Right renal cortex interstitium (tissue), 3 donors: ENCODE measurements around the gene C11orf24. TPM values are rescaled to one million over a fixed set of nuclear protein-coding genes. Genes with fewer than 3 reads are reported as not detected.
"Not testable (repeated sequence)": the region's sequence is repeated elsewhere in the genome, so short reads cannot be mapped to it uniquely, and the experiment has no call there.

ENCODE experiments used
- DNase-seq, 3 donors: peaks; one replicate each; pipeline ENCODE4 v3.0.0-alpha.2; 2013; ENCODE audit warnings: low read depth in 3 of 3, low spot score in 2 of 3
- polyA plus RNA-seq, 3 donors: library from polyadenylated mRNA; unstranded; fragments of 120-200 nt; gene quantifications; one replicate each; pipeline ENCODE4 v1.2.1, GENCODE V29; 2013; ENCODE audit not compliant: insufficient read length in 3 of 3

Gene C11orf24
- polyA plus RNA-seq, 3 donors: 20.3 to 22.0 (median 20.4) TPM

DNA sequence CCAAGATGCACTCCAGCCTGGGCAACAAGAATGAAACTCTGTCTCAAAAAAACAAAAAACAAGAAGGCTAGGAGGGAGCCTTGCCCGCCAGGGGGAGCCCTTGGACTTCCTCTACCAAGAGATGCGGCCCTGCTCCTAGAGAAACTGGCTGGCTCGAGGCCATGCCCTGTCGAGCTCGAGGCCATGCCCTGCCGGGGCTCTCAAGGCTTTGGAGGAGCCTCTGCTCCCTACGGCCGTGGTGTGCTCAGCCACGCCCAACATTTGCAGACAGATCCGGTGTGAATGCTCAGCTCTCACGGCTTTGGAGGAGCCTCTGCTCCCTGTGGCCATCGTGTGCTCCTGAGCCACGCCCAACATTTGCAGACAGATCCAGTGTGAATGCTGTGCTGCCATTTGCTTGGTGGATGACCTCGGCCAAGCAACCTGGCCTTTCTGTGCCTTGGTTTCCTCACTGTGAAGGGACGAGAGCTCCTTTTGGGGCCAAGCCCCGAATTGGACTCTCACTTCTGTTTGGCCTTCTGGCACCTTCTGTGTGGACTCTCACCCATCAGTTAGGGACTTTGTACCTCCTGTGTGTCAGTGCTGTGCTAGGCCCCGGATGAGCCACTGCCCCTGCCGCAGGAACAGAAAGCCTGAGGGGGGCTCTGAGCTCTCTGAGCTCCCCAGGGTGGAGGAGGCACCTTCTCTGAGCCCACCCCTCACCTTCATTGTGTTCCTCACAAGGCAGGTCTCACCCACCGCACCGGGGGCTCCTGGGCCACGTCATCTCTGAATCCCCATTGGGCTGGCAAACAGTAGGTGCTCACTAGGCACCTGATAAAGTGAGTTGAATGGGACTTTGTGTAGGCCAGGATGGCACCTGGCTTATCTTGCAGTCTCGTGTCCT is 14.1 kb downstream of the C11orf24 start:
- DNase-seq: peak; percentile 65 to 69 (median 69)

DNA sequence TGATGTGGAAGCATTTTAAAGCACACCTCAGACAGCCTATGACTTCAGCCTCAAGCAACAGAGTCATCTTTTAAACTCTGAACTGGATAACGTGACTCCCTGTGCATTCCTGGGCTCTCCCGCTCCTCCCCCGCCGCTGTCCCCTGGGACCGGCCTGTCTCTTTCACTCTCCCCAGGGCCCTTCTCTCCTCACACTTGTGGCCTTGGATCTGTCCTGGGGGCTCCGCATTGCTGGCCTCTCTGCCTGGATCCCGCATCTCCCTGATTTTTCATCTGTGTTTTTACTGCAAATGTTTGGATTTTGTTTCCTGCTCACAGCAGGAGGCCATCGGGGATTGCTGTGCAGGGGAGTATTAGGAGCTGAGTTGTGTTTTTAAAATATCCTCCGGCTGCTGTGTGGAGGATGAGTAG is 15.4 kb downstream of the C11orf24 start:
- DNase-seq: peak; percentile 18 to 29 (median 21)

DNA sequence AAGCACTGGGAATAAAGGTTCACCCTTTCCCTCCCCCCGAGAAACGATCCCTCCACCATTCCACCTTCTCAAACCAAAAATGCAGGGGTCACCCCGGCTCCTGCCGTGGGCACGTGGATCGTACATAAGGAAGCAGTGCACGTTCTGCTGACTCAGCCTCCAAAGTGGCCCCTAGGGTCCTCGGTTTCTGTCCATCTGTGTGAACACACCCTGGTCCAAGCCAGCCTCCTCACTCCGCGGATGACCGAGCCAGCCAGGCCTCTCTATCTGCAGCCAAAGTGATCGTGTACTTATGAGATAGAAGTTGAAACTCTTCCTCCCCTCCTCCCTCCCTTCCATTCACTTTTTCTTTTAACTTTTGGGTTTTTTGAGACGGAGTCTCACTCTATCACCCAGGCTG is 16.2 kb downstream of the C11orf24 start:
- DNase-seq: no peak

DNA sequence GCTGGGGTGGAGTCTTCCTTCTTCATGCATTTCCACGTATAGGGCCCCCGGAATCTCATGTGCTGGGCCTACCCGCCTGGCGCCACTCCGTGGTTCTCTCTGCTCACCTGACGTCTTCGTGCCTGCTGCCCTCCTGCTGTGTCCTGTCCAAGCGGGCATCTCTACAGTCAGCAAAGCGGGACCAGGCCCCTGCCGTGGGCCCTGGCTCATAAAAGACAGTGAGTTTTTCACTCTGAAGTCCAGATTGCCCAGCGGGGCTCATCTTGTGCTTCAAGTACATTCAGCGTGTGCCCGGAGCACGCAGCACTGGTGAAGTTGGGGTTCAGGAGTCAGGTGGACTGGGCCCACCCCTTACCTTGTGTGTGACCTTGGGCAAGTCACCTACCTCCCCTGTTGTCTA is 17.4 kb downstream of the C11orf24 start:
- DNase-seq: no peak

DNA sequence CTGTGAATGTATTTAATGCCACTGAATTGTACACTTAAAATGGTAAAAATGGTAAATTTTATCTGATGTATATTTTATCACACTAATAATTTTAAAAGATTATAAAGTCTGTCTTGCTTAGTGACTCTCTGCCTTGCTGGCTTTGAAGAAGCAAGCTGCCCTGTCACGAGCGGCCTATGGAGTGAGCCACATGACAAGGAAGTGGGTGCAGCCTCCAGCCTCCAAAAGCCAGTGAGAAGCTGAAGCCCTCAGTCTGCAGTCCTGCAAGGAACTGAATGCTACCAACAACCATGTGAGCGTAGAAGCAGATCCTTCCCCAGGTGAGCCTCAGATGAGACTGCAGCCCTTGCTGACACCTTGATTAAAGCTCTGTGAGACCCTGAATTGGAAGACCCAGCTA is 20.0 kb downstream of the C11orf24 start:
- DNase-seq: no peak

DNA sequence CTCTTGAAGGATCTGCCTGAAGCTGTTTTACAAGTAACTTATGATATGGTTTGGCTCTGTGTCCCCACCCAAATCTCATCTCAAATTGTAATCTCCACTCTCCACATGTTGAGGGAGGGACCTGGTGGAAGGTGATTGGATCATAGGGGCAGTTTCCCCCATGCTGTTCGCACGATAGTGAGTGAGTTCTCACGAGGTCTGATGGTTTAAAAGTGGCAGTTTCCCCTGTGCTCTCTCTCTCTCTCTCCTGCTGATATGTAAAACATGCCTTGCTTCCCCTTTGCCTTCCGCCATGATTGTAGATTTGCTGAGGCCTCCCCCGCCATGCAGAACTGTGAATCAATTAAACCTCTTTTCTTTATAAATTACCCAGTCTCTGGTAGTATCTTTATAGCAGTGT is 26.9 kb downstream of the C11orf24 start:
- not testable (repeated sequence) for DNase-seq

DNA sequence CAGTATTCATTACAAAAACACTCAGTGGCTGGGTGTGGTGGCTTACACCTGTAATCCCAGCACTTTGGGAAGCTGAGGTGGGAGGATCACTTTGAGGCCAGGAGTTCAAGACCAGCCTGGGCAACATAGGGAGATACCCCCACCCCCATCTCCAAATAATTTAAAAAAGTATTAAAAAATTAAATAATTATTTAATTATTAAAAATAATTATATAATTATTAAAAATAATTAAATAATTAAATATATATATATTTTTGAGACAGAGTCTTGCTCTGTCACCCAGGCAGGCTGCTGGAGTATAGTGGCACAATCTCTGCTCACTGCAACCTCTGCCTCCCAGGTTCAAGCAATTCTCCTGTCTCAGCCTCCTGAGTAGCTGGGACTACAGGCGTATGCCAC is 27.9 kb downstream of the C11orf24 start:
- DNase-seq: not testable (repeated sequence)

DNA sequence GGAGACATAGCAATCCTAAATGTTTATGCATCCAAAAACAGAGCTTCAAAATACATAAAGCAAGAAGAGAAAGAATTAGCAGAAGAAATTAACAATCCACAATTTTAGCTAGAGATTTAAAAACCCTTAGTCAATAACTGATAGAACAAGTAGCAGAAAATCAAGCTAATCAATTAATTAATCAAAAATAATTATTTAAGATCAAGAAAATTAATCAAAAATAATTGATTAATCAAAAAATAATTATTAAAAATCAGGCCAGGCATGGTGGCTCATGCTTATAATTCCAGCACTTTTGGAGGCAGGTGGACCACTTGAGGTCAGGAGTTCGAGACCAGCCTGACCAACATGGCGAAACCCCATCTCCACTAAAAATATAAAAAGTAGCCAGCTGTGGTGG is 29.2 kb downstream of the C11orf24 start:
- no peak for DNase-seq

DNA sequence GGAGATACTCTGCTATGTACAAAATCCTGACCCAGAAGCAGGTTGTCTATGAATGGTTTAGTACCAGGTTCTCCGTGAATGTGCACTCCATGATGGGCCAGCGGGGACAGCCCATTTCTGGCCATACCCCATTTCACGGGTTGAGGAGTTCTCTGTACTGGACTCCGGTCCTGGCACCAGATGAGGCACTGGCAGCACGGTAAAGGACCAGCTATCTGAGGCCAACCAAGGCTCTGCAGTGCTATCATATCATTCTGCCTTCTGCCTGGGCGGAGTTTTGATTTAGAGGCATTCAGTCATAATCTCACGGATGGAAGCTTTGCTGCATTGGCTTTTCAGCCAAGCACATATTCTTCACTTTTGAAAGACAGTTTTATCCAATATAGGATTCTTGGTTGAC is 40.2 kb downstream of the C11orf24 start:
- DNase-seq: no peak

DNA sequence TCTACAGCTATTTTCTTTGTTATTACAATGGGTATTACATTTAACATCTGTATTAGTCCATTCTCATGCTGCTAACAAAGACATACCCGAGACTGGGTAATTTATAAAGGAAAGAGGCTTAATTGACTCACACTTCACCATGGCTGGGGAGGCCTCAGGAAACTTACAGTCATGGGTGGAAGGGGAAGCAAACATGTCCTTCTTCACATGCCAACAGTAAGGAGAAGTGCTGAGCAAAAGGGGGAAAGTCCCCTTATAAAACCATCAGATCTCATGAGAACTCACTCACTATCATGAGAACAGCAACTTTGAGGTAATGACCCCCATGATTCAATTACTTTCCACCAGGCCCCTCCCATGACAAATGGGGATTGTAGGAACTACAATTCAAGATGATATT is 42.2 kb downstream of the C11orf24 start:
- DNase-seq: no peak

DNA sequence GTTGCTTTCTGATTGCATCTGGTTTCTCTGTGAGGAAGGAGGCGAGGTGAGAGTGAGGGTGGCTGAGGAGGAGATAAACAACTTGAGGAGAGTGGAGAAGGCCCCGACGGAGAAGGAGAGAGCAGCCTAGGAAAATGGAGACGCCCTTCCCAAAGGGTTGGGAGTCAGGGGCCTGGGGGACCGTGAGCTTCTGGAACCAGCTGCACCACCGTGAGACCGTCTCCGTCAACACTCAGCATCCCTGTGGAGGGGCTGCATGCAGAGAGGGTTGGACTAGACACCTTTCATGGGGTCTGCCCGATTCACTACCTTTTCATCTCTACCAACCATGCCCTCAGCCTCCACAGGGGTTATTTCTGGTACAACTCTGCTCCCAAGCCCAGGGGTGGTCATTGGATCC is 45.4 kb downstream of the C11orf24 start:
- DNase-seq: no peak

DNA sequence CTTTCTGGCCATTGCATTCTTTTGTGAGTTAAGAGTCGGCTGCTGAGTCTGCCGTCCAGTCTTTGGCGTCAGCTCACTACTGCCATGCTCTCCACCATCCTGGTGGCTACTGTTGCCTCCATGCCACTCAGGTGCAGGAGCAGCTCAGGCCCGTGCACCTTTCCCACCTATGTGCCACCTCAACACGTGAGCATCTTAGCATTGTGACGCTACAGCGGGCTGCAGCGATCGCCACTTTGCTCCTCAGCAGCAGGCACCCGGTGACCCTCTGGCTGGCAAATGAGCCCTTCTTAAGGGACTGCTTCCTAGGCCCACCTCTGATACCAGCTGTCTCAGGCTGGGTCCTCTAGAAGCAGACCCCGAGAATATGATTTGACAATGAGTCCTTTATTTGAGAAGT is 47.2 kb downstream of the C11orf24 start:
- no peak for DNase-seq

DNA sequence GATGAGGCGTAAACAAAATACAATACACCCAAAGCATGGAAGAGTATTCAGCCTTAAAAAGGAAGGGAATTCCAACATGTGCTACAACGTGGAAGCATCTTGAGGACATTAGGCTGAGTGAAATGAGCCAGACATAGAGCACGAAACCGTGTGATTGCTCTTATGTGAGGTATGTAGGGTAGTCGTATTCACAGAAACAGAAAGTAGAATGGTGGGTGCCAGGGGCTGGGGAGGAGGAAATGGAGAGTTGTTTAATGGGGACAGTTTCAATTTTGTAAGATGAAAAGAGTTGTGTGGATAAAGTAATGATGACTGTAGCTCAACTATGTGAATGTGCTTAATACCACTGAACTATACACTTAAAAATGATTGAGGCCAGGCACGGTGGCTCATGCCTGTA is 48.5 kb downstream of the C11orf24 start:
- no peak for DNase-seq

DNA sequence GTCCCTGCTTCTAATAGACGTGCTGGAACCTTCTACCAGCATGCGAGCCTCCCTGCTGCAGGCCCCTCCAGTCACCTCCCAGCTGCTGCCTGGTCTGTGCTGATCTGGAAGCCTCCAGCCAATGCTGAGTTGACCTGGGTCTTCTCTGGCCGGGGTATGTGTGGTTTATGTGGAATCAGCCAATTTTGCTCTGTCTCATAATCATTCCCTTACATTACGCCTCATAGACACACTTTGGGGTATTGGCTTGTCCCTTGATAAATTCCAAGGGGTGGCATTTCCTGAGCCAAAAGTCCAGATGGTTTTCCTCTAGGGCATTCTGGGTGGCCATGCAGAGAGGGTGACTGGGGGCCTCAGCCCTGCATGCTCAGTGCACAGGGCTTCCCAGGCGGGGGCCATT is 50.4 kb downstream of the C11orf24 start:
- no peak for DNase-seq

DNA sequence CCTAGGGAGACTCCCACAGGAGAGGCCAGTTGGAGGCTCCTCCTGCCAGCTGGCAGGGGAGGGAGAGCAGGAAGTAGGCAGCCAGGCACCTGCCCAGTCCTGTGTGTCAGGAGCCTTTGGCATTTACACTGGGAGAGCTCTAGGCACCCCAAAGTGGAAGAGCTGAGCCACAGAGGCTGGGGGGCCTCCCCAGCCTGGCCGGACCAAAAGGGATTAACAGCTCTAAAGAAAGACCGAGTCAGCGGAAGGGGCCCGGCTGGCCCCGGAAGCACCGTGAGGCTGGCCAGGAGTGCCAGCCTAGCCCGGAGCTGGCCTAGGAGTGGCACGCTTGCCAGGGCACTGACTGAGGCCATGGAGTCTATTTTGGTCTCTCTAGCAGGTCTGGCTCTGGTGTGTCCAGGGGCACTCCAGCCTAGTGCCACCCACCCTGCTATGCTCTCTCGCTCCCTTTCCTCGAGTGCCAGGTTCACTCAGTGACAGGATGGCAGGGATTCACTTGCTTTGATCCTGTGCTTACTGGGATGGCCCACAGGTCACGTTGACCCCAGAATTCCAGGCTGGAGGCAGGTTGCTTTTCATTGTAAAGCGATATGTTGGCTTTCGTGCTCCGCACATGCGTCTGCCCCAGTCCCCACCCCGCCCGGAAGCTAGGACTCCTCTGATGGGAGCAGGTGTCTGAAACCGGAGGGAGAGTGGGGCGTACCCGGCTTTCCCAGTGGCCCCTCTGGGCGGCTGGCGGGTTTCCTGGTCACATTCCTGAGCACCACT is 55.4 kb downstream of the C11orf24 start:
- DNase-seq: no peak

DNA sequence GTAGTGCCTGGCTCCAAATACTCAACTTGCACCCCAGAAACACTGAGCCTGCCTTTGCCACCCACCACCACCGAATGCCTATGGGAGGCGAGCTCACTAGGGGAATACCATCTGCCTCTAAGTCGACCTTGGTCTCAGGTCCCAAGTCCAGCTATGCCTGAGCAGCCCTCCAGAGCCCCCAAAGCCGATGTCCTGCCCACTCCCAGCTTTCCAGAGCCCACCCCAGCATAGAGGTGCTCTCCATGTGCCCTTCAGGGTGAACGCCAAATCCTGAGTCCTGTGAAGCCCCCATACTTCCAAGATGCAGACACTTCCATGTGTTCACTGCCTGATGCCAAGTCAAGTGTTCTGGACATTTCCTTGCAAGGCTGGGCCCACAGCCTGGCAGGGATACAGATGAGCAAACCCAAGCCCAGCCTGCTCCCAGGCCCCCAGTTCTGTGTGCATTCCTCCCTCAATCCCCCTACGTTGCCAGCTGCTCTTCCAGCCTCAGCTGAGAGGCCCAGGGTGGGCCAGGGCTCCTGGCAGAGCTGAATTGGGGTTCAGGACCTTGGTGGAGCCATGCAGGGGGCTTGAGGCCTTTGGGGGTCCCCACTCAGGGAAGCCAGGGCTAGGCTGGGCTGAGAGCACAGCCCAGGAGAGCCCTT is 56.1 kb downstream of the C11orf24 start:
- no peak for DNase-seq

DNA sequence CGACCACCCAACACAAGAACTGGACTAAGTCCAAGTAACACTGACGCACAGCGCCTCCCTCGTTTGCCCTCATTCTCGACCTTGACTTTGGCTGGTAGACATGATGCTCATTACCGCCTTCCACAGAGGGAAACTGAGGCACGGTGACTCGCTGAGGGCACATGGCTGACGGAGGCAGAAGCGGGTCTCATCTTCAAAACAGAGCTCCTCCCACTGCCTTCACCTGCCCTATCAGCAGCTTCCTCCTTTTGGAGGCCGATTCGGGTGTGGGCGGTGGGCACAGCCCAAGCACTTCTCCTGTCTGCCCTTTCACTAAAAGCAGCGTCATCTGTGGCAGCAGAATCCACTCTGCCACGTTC is 56.7 kb downstream of the C11orf24 start:
- no peak for DNase-seq

DNA sequence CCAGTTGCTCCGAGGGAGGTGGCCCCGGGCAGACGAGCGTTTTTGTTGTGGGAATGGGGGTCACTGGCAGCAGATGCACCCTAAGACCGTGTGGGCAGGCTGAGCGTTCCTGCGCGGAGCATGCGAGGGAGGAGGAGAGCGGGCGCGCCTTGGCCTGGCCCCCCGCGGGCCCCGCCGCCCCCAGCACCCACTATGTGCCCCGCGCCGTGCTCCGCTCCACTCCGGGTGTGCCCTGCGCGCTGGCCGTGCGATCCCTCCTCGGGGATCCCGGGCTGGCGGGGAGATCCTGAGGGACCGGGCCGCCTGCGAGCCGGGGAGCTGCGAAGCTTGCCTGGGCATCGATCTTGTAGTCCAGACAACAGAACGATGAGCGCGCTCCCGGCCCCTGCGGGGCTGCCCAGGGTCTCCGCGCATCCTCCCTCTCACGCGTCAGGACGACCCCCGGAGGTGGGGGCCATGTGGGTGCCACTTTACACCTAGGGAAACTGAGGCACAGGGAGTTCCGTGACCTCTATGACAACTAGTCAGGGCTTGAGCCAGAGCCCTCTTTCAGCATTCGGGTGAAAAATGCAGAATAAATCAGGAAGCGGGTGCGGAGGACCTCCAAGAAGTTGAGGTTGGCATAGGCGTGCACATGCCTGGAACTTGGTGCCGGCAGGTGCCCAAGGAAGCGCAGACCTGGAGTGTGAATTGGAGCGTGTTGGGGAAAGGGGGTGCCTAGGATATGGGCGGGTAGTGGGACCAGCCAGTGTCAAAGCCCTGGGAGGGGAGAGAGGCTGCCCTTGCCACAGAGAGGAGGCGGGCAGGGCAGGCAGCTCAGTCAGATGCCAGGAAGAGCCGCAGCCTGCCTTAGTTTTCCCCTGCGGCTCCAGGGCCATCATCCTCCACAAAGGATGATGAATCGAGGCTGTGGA is 57.3 kb downstream of the C11orf24 start:
- DNase-seq: no peak

DNA sequence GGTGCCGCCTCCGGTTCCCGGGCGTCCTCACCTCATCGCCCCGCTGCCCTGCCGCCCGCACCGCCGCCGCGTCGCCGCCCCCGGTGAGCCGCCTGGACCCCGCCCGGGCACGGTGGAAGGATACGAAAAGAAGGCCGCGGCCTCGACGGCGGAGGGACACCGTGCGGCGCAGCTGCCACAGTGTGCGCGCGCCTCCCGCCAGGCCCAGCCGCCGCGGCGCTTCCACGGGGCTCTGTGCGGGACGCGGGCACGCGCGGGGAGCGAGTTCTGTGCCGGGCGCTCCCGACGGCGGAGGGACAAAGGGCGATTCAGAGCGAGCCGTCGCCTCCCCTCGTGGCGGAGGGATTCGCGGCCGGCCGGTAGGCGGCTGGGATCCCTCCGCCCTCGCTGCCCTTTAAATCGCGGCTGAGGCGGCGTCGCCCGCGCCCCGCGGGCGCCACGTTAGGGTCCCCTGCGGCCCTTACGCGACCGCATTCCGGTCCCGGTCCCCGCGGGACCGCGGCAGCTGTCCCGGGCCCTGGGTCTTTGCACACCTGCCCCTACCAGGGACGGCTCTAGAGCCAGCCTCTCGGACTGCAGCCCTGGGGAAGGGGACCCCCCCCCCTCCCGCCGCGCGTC is 58.1 kb downstream of the C11orf24 start:
- peak; percentile 84 to 90 (median 89) for DNase-seq

DNA sequence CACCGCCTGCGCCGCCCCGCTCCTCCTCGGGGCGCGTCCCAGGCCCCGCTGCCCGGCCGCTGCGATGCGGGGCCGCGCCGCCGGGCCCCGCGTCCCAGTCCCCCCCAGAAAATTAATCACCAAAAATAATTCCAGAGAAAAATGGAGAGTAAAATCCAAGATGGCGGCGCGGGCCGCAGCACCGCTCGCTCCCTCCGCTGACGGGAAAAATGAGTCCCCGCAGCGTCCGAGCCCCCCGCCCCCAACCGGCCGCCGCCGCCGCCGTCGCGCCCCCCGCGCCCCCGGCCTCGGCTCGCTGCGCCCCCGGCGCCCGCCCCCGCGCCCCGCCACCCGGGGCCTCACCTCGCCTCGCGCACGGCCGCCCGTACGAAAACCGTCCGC is 58.6 kb downstream of the C11orf24 start, which contains the start of gene KMT5B:
Gene KMT5B, minus strand, starts transcription at position 162 of the 381 bp plus-strand sequence. CDS start 23,220 bp downstream, outside the sequence.
- DNase-seq: no peak
